SK-N-SH treated with all-trans-retinoic acid at 6 μM for 48 hours (cell line): ENCODE measurements around the gene PRKAR1B.

Source experiments
- ATAC-seq: fragments of 200-7000 bp; cut with Tn5 transposase; 3 replicates; pipeline ENCODE4 v1.9.1; 2020; ENCODE audit warnings: mild to moderate bottlenecking, moderate library complexity
- ARNTL ChIP-seq: fragments of 450-650 bp; formaldehyde crosslinking; IDR thresholded peaks from 2 replicates; pipeline ENCODE4 v1.5.0; 2020; ENCODE audit warnings: low read depth, mild to moderate bottlenecking, moderate library complexity, borderline replicate concordance
- BACH2 ChIP-seq: fragments of 250-450 bp; sonication (Bioruptor Pico); IDR thresholded peaks from 2 replicates; pipeline ENCODE4 v1.9.0; 2021; ENCODE audit warnings: mild to moderate bottlenecking, borderline replicate concordance
- CREB5 ChIP-seq: fragments of 250-450 bp; sonication (Bioruptor Pico); IDR thresholded peaks from 2 replicates; pipeline ENCODE4 v1.5.1; 2020; ENCODE audit warnings: low read depth, mild to moderate bottlenecking, moderate library complexity
- CSDC2 ChIP-seq: fragments of 250-450 bp; sonication (Bioruptor Pico); IDR thresholded peaks from 2 replicates; pipeline ENCODE4 v1.5.0; 2020; ENCODE audit warnings: mild to moderate bottlenecking, moderate library complexity
- CSRNP3 ChIP-seq: fragments of 250-450 bp; sonication (Bioruptor Pico); IDR thresholded peaks from 2 replicates; pipeline ENCODE4 v1.5.1; 2021; ENCODE audit warnings: mild to moderate bottlenecking, moderate library complexity
- ESRRG ChIP-seq: fragments of 250-450 bp; sonication (Bioruptor Pico); IDR thresholded peaks from 2 replicates; pipeline ENCODE4 v1.6.1; 2021; ENCODE audit warnings: mild to moderate bottlenecking
- ISL1 ChIP-seq: fragments of 250-450 bp; sonication (Bioruptor Pico); IDR thresholded peaks from 2 replicates; pipeline ENCODE4 v2.1.2; 2022; ENCODE audit warnings: mild to moderate bottlenecking, moderate library complexity
- OSR1 ChIP-seq: fragments of 250-450 bp; sonication (Bioruptor Pico); IDR thresholded peaks from 2 replicates; pipeline ENCODE4 v1.8.0; 2022; ENCODE audit warnings: moderate library complexity, mild to moderate bottlenecking, inconsistent platforms
- PPARA ChIP-seq: fragments of 250-450 bp; sonication (Bioruptor Pico); IDR thresholded peaks from 2 replicates; pipeline ENCODE4 v1.5.0; 2020; ENCODE audit warnings: mild to moderate bottlenecking, borderline replicate concordance
- RARB ChIP-seq: fragments of 250-450 bp; sonication (Bioruptor Pico); IDR thresholded peaks from 2 replicates; pipeline ENCODE4 v1.8.0; 2021; ENCODE audit warnings: mild to moderate bottlenecking, moderate library complexity
- SNAI2 ChIP-seq: fragments of 250-450 bp; sonication (Bioruptor Pico); IDR thresholded peaks from 2 replicates; pipeline ENCODE4 v1.5.0; 2020; ENCODE audit warnings: mild to moderate bottlenecking, moderate library complexity
- TCF4 ChIP-seq: fragments of 250-450 bp; sonication (Bioruptor Pico); IDR thresholded peaks from 2 replicates; pipeline ENCODE4 v1.8.0; 2021; ENCODE audit warnings: mild to moderate bottlenecking, moderate library complexity, borderline replicate concordance
- TOX ChIP-seq: fragments of 250-450 bp; sonication (Bioruptor Pico); IDR thresholded peaks from 2 replicates; pipeline ENCODE4 v1.8.0; 2021; ENCODE audit warnings: mild to moderate bottlenecking, moderate library complexity, borderline replicate concordance
- TSHZ2 ChIP-seq: fragments of 250-450 bp; sonication (Bioruptor Pico); IDR thresholded peaks from 2 replicates; pipeline ENCODE4 v1.5.0; 2020; ENCODE audit warnings: mild to moderate bottlenecking, moderate library complexity
- ZC3H10 ChIP-seq: fragments of 250-450 bp; sonication (Bioruptor Pico); IDR thresholded peaks from 2 replicates; pipeline ENCODE4 v1.5.1; 2021; ENCODE audit warnings: mild to moderate bottlenecking, moderate library complexity
- ZFP3 ChIP-seq: fragments of 250-450 bp; sonication (Bioruptor Pico); IDR thresholded peaks from 2 replicates; pipeline ENCODE4 v1.5.0; 2020; ENCODE audit warnings: mild to moderate bottlenecking, moderate library complexity
- ZFP30 ChIP-seq: fragments of 450-650 bp; formaldehyde crosslinking; IDR thresholded peaks from 2 replicates; pipeline ENCODE4 v1.5.0; 2022; ENCODE audit warnings: mild to moderate bottlenecking, moderate library complexity
- ZNF565 ChIP-seq: fragments of 450-650 bp; formaldehyde crosslinking; conservative IDR thresholded peaks from 2 replicates; pipeline ENCODE4 v1.5.0; 2020; ENCODE audit warnings: low read depth, mild to moderate bottlenecking, moderate library complexity
- ZNF70 ChIP-seq: fragments of 450-650 bp; formaldehyde crosslinking; IDR thresholded peaks from 2 replicates; pipeline ENCODE4 v1.5.0; 2020; ENCODE audit warnings: mild to moderate bottlenecking, moderate library complexity
- ZNF8 ChIP-seq: fragments of 450-650 bp; formaldehyde crosslinking; IDR thresholded peaks from 2 replicates; pipeline ENCODE4 v1.5.0; 2020; ENCODE audit warnings: mild to moderate bottlenecking, moderate library complexity
- TF ChIP-seq, protein P1 (sequence below): fragments of 250-450 bp; sonication (Bioruptor Pico); IDR thresholded peaks from 2 replicates; pipeline ENCODE4 v1.8.0; 2021; ENCODE audit warnings: low read depth, mild to moderate bottlenecking, moderate library complexity, borderline replicate concordance

Gene PRKAR1B

DNA sequence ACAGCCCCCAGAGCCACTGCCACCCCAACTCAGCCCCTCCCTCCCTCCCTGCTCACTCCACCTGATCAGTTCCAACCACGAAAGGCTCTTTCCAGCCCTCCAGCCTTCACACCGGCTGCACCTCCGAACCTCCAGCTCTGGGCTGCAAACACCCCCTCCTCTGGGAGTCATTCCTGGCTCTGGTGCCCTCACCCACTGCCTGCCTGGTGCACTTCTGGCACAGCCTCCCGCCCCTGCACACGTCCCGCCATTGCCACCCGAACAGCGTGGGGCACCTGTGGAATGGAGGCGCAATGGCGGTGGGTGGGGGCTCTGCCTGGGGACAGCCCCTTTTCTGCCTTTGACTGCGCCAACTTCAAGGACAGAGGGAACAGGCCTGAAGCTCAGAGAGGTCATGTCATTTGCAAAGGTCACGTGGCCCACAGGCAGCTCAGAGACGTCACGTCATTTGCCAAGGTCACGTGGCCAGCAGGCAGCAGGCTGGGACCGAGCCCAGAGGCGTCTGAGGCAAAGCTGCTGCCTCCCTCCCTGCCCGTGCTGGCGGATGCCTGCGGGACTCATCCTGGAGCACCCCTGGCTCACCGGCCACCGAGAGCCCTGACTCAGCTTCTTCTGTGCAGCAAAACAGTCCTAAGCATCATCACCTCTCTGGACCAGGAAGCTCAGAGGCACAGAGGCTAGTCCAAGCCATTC is 76.6 kb downstream of the PRKAR1B start:
- ATAC-seq: no peak; the same call in 2 of the 3 replicates
- no peak for TF ChIP-seq ZFP3
- no peak for TF ChIP-seq ZNF70 (CRISPR knock-in tag)
- no peak for TF ChIP-seq TCF4 (CRISPR knock-in tag)
- no peak for TF ChIP-seq RARB
- no peak for TF ChIP-seq ZNF565 (CRISPR knock-in tag)
- no peak for TF ChIP-seq ZNF8 (CRISPR knock-in tag)
- TF ChIP-seq CREB5 (CRISPR knock-in tag): no peak
- TF ChIP-seq, protein P1, sequence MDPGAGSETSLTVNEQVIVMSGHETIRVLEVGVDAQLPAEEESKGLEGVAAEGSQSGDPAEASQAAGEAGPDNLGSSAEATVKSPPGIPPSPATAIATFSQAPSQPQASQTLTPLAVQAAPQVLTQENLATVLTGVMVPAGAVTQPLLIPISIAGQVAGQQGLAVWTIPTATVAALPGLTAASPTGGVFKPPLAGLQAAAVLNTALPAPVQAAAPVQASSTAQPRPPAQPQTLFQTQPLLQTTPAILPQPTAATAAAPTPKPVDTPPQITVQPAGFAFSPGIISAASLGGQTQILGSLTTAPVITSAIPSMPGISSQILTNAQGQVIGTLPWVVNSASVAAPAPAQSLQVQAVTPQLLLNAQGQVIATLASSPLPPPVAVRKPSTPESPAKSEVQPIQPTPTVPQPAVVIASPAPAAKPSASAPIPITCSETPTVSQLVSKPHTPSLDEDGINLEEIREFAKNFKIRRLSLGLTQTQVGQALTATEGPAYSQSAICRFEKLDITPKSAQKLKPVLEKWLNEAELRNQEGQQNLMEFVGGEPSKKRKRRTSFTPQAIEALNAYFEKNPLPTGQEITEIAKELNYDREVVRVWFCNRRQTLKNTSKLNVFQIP (CRISPR knock-in tag): no peak
- no peak for TF ChIP-seq BACH2
- no peak for TF ChIP-seq TOX (CRISPR knock-in tag)
- TF ChIP-seq OSR1 (CRISPR knock-in tag): no peak
- no peak for TF ChIP-seq ESRRG (CRISPR knock-in tag)
- TF ChIP-seq TSHZ2: no peak

GRCh38 chr7:646951-647350 is 80.1 kb downstream of the PRKAR1B start:
- no peak for ATAC-seq
- TF ChIP-seq CSDC2 (CRISPR knock-in tag): no peak
- no peak for TF ChIP-seq ZFP30 (CRISPR knock-in tag)
- no peak for TF ChIP-seq PPARA (CRISPR knock-in tag)
- TF ChIP-seq ZC3H10 (CRISPR knock-in tag): no peak
- TF ChIP-seq RARB: no peak
- TF ChIP-seq, protein P1 (CRISPR knock-in tag): no peak
- no peak for TF ChIP-seq SNAI2 (CRISPR knock-in tag)
- no peak for TF ChIP-seq BACH2
- TF ChIP-seq TOX (CRISPR knock-in tag): no peak
- TF ChIP-seq ISL1 (CRISPR knock-in tag): no peak
- TF ChIP-seq ESRRG (CRISPR knock-in tag): no peak
- no peak for TF ChIP-seq ARNTL
- no peak for TF ChIP-seq CREB5 (CRISPR knock-in tag)
- TF ChIP-seq OSR1 (CRISPR knock-in tag): no peak
- no peak for TF ChIP-seq CSRNP3 (CRISPR knock-in tag)
